ENCODE measurements around the gene KCNQ1.

The KCNQ1 gene

DNA sequence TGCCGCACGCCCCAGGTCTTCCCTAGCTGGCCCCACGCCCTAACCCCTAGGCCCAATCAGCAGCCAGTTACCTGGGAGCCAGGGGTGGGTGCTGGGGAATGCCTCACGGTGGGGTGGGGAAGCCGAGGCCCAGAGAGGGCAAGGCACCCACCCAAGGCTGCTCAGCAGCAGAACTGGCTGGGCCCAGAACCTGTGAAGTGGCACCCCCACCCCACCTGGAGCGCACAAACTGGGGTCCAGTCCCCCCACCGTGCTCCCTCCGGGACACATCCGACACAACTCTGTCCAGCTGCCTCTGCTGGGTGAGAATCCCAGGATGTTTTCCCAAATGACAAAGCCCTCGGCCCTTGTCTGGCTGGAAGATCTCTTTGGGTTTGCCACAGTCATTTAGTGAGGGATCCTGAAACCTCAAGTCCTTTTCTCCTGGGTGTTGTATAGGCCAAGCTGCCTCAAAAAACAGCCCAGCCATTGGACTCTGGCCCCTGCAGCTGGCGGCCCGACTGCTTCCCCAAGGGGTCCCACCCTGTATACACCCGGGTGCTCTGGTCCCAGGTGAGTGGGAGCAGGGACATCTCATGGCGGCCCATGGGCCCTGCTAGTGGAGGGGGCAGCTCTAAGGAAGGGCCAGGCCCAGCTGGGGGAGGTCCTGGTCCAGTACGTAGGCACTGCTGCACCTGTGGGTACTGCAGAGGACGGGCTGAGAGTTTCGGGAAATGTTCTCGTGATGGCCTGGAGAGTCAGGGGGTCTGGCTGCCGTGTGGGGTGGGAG, 23.4 kb upstream of the KCNQ1 start:
- Histone ChIP-seq H3K36me3 (ENCODE audit: control insufficient read depth in 1 of 2, insufficient read depth in 2 of 2, low read length in 2 of 2) (no peaks in the 10 kb centered on the region), H3K4me3 (ENCODE audit: low read depth in 1 of 2, low read length in 2 of 2) (no peak overlapping the region), H3K9me3 (ENCODE audit: control insufficient read depth in 1 of 2, low read length in 2 of 2) (no peaks in the 10 kb centered on the region), H3K27ac (ENCODE audit: low read length) (no peak overlapping the region), H3K27me3 (ENCODE audit: low read depth, low read length) (no peaks in the 10 kb centered on the region), H3K4me1 (ENCODE audit: control insufficient read depth in 1 of 2, insufficient read depth in 2 of 2, low read length in 2 of 2) (peaks cover 0 to 12% of the 10 kb centered on the region in 2 donors)

- H3K27ac ChIP-seq (ENCODE audit: low read length), result no peak overlapping the region
- peaks cover 0 to 12% of the 10 kb centered on the region in 2 donors for H3K4me1 ChIP-seq (ENCODE audit: control insufficient read depth in 1 of 2, insufficient read depth in 2 of 2, low read length in 2 of 2)
- no peaks in the 10 kb centered on the region for H3K27me3 ChIP-seq (ENCODE audit: low read depth, low read length)
- H3K4me3 ChIP-seq (ENCODE audit: low read depth in 1 of 2, low read length in 2 of 2), result no peak overlapping the region
- no peaks in the 10 kb centered on the region for H3K36me3 ChIP-seq (ENCODE audit: control insufficient read depth in 1 of 2, insufficient read depth in 2 of 2, low read length in 2 of 2)
- H3K9me3 ChIP-seq (ENCODE audit: control insufficient read depth in 1 of 2, low read length in 2 of 2), result no peaks in the 10 kb centered on the region
These were observed 22.8 kb upstream of the KCNQ1 start for GRCh38 chr11:2421996-2422395.

GRCh38 chr11:2422461-2423156, 22.2 kb upstream of the KCNQ1 start:
- no peaks in the 10 kb centered on the region for H3K27me3 ChIP-seq (ENCODE audit: low read depth, low read length)
- H3K36me3 ChIP-seq (ENCODE audit: control insufficient read depth in 1 of 2, insufficient read depth in 2 of 2, low read length in 2 of 2), result no peaks in the 10 kb centered on the region
- H3K4me3 ChIP-seq (ENCODE audit: low read depth in 1 of 2, low read length in 2 of 2), result no peak overlapping the region
- H3K9me3 ChIP-seq (ENCODE audit: control insufficient read depth in 1 of 2, low read length in 2 of 2), result no peaks in the 10 kb centered on the region
- H3K4me1 ChIP-seq (ENCODE audit: control insufficient read depth in 1 of 2, insufficient read depth in 2 of 2, low read length in 2 of 2), result peaks cover 0 to 12% of the 10 kb centered on the region in 2 donors
- H3K27ac ChIP-seq (ENCODE audit: low read length), result no peak overlapping the region

DNA sequence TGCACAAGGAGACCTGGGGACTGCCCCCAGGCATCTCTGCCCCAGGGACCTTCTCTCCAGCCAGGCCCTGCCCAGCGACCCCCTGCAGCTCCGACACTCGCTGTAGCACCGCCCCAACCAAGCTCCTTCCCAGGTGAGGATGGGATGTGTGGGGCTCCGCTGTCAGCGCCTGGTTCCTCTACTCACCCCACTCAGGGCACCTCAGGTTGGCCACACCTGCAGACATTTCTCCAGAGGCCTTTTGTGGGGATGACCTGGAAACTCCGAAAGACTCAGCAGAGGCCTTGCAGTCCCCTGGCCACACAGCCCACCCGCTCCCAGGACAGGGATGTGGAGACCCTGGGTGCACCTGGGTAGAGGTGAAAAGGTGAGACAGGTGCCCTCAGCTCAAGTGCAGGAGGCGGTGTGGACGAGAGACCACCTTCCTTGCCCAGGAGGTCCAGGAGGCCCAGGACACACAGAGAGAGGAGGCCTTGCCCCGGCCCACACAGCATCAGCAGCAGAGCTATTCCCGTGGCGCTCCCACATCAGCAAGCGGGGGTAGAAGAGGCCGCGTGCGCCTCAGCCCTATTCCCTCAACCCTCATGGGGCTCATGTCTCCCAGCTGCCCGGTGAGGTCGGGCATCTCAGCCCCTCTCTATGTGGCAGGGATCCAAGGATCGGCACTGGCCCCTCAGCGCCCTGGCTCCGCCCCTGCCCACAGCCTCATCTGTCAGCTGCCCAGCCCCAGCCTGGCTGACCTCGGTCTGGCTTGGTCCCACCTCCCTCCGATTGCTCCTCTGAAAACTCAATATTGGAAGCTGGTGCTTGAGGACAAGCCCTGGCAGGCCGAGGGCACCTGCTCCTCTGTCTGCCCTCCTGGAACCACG, 21.4 kb upstream of the KCNQ1 start:
- no peak overlapping the region for H3K4me3 ChIP-seq (ENCODE audit: low read depth in 1 of 2, low read length in 2 of 2)
- peaks cover 0 to 12% of the 10 kb centered on the region in 2 donors for H3K4me1 ChIP-seq (ENCODE audit: control insufficient read depth in 1 of 2, insufficient read depth in 2 of 2, low read length in 2 of 2)
- H3K27me3 ChIP-seq (ENCODE audit: low read depth, low read length), result no peaks in the 10 kb centered on the region
- H3K36me3 ChIP-seq (ENCODE audit: control insufficient read depth in 1 of 2, insufficient read depth in 2 of 2, low read length in 2 of 2), result no peaks in the 10 kb centered on the region
- H3K27ac ChIP-seq (ENCODE audit: low read length), result no peak overlapping the region
- no peaks in the 10 kb centered on the region for H3K9me3 ChIP-seq (ENCODE audit: control insufficient read depth in 1 of 2, low read length in 2 of 2)

- Histone ChIP-seq H3K9me3 (ENCODE audit: control insufficient read depth in 1 of 2, low read length in 2 of 2) (no peaks in the 10 kb centered on the region), H3K27ac (ENCODE audit: low read length) (no peak overlapping the region), H3K27me3 (ENCODE audit: low read depth, low read length) (no peaks in the 10 kb centered on the region), H3K36me3 (ENCODE audit: control insufficient read depth in 1 of 2, insufficient read depth in 2 of 2, low read length in 2 of 2) (no peaks in the 10 kb centered on the region), H3K4me1 (ENCODE audit: control insufficient read depth in 1 of 2, insufficient read depth in 2 of 2, low read length in 2 of 2) (peaks cover 0 to 11% of the 10 kb centered on the region in 2 donors), H3K4me3 (ENCODE audit: low read depth in 1 of 2, low read length in 2 of 2) (no peak overlapping the region)
These were observed 19.9 kb upstream of the KCNQ1 start for GRCh38 chr11:2424811-2425495.

- H3K9me3 ChIP-seq (ENCODE audit: control insufficient read depth in 1 of 2, low read length in 2 of 2), result no peaks in the 10 kb centered on the region
- peaks cover 0 to 5% of the 10 kb centered on the region in 2 donors for H3K4me1 ChIP-seq (ENCODE audit: control insufficient read depth in 1 of 2, insufficient read depth in 2 of 2, low read length in 2 of 2)
- H3K36me3 ChIP-seq (ENCODE audit: control insufficient read depth in 1 of 2, insufficient read depth in 2 of 2, low read length in 2 of 2), result no peaks in the 10 kb centered on the region
- H3K27ac ChIP-seq (ENCODE audit: low read length), result no peak overlapping the region
- no peaks in the 10 kb centered on the region for H3K27me3 ChIP-seq (ENCODE audit: low read depth, low read length)
- no peak overlapping the region for H3K4me3 ChIP-seq (ENCODE audit: low read depth in 1 of 2, low read length in 2 of 2)
These were observed 19.3 kb upstream of the KCNQ1 start for GRCh38 chr11:2425506-2425905.

DNA sequence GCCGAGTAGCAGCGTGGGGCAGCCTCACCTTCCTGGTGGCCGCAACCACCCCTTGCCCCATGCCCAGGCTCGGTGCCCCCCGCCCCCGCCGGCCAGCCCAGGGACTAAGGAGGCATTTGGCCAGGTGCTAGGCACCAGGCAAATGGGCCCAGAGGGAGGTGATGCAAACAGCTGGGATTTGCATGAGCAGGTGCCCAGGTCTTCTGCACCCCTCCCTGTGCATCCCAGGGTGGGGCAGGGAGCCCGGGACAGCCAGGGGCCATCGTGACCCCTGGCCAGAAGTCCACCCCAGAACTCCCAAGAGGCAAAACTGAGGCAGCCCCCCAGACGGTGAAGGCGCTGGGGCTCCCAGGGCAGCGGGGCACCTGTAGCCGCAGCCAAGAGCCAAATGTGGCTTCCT, 18.6 kb upstream of the KCNQ1 start:
- Histone ChIP-seq H3K4me1 (ENCODE audit: control insufficient read depth in 1 of 2, insufficient read depth in 2 of 2, low read length in 2 of 2) (no peaks in the 10 kb centered on the region), H3K4me3 (ENCODE audit: low read depth in 1 of 2, low read length in 2 of 2) (no peak overlapping the region), H3K36me3 (ENCODE audit: control insufficient read depth in 1 of 2, insufficient read depth in 2 of 2, low read length in 2 of 2) (no peaks in the 10 kb centered on the region), H3K9me3 (ENCODE audit: control insufficient read depth in 1 of 2, low read length in 2 of 2) (no peaks in the 10 kb centered on the region), H3K27ac (ENCODE audit: low read length) (no peak overlapping the region), H3K27me3 (ENCODE audit: low read depth, low read length) (no peaks in the 10 kb centered on the region)

DNA sequence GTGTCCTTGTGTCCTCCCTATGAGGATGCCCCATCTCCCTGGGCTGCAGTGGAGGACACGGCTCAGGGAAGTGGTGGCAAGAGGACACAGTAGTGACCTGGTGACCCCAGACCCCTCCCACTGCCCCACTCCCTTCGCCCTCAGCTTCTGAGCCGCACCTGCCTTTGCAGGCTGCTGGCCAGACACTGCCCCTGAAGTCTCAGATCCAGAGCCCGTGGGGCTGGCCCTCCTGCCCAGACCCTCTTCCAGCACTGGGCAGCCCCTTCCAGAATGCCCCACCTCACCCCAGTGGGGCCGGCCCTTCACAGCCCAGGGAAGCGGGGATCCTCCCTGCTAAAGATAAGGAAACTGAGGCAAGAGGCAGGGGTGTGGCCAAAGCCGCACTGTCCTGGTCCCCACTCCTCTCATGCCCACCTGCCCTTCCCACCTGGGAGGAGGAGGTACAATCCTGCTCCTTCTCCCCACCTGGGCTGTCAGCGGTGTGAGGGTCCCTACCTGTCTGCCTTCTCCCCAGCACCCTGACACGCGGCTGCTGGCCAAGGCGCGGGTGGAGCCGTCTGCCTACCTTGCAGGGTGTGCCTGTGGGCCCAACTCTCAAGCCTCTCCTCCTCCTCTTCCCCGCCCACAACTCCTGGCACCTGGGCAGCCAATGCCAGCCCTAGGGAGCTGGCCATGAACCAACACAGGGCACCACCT, 17.8 kb upstream of the KCNQ1 start:
- Histone ChIP-seq H3K27me3 (ENCODE audit: low read depth, low read length) (no peaks in the 10 kb centered on the region), H3K4me1 (ENCODE audit: control insufficient read depth in 1 of 2, insufficient read depth in 2 of 2, low read length in 2 of 2) (no peaks in the 10 kb centered on the region), H3K9me3 (ENCODE audit: control insufficient read depth in 1 of 2, low read length in 2 of 2) (no peaks in the 10 kb centered on the region), H3K36me3 (ENCODE audit: control insufficient read depth in 1 of 2, insufficient read depth in 2 of 2, low read length in 2 of 2) (no peaks in the 10 kb centered on the region), H3K4me3 (ENCODE audit: low read depth in 1 of 2, low read length in 2 of 2) (no peak overlapping the region), H3K27ac (ENCODE audit: low read length) (no peak overlapping the region)

- Histone ChIP-seq H3K36me3 (ENCODE audit: control insufficient read depth in 1 of 2, insufficient read depth in 2 of 2, low read length in 2 of 2) (no peaks in the 10 kb centered on the region), H3K4me1 (ENCODE audit: control insufficient read depth in 1 of 2, insufficient read depth in 2 of 2, low read length in 2 of 2) (no peaks in the 10 kb centered on the region), H3K27me3 (ENCODE audit: low read depth, low read length) (no peaks in the 10 kb centered on the region), H3K9me3 (ENCODE audit: control insufficient read depth in 1 of 2, low read length in 2 of 2) (no peaks in the 10 kb centered on the region), H3K4me3 (ENCODE audit: low read depth in 1 of 2, low read length in 2 of 2) (no peak overlapping the region), H3K27ac (ENCODE audit: low read length) (no peak overlapping the region)
These were observed 17.0 kb upstream of the KCNQ1 start for GRCh38 chr11:2427721-2428321.

DNA sequence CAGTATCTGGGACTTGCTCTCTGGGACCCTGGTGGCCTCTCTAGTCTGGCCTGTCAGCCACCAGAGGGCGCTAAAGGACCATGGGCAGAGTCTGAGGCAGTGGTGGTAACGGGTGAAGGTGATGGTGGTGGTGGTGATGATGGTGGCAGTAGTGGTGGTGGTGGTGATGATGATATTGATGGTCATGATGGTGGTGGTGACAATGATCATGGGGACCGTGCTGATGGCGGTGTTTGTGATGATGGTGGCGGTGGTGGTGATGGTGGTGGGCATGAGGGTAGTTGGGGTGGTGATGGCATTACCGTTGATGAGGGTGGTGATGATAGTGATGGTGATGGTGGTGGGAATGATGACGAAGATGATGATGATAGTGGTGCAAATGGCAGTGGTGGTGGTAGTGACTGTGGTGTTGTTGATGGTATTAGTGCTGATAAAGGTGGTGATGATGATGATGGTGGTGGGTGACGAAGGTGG, 16.4 kb upstream of the KCNQ1 start:
- Histone ChIP-seq H3K9me3 (ENCODE audit: control insufficient read depth in 1 of 2, low read length in 2 of 2) (no peaks in the 10 kb centered on the region), H3K27ac (ENCODE audit: low read length) (no peak overlapping the region), H3K36me3 (ENCODE audit: control insufficient read depth in 1 of 2, insufficient read depth in 2 of 2, low read length in 2 of 2) (no peaks in the 10 kb centered on the region), H3K27me3 (ENCODE audit: low read depth, low read length) (no peaks in the 10 kb centered on the region), H3K4me3 (ENCODE audit: low read depth in 1 of 2, low read length in 2 of 2) (no peak overlapping the region), H3K4me1 (ENCODE audit: control insufficient read depth in 1 of 2, insufficient read depth in 2 of 2, low read length in 2 of 2) (no peaks in the 10 kb centered on the region)

All from muscle layer of duodenum (tissue), 2 donors.